ENCODE results near the gene VWA5B1. TPM values are rescaled to one million over a fixed set of nuclear protein-coding genes. Genes with fewer than 3 reads are reported as not detected.
A peak's percentile ranks its signal among the peaks of the same experiment; 100 is the strongest.

The VWA5B1 gene
- total RNA-seq, 1 donor from 2014 or later, result not detected

GRCh38 chr1:20366463-20367115 lies 75.9 kb downstream of the VWA5B1 start:
- H3K4me3 ChIP-seq, result peak overlapping the region; percentile 3 to 33

GRCh38 chr1:20367116-20367585 lies 76.5 kb downstream of the VWA5B1 start:
- no peak overlapping the region for H3K27ac ChIP-seq
- TF ChIP-seq POLR2A (IDR thresholded peaks at IDR 0.05), result no peak
- H3K36me3 ChIP-seq, result no peaks in the 10 kb centered on the region
- intact Hi-C loops (cut with DNase I), result loop anchor here (10.0 kb wide), 1 partner anchor 128 kb away; no protein-coding TSS in a partner anchor
- peak overlapping the region; percentile 3 to 33 for H3K4me3 ChIP-seq
- DNase-seq (ENCODE audit: extremely low spot score in 2 of 2), result no peak
- peaks cover 16% of the 10 kb centered on the region for H3K4me1 ChIP-seq
- H3K9me3 ChIP-seq, result no peaks in the 10 kb centered on the region
- H3K27me3 ChIP-seq, result no peaks in the 10 kb centered on the region

More at GRCh38 chr1:20366463-20367115, 75.9 kb downstream of the VWA5B1 start:
- Histone ChIP-seq H3K9me3 (no peaks in the 10 kb centered on the region), H3K4me1 (peaks cover 16% of the 10 kb centered on the region), H3K27ac (no peak overlapping the region), H3K36me3 (no peaks in the 10 kb centered on the region), H3K27me3 (no peaks in the 10 kb centered on the region)
- DNase-seq (ENCODE audit: extremely low spot score in 2 of 2), result no peak
- intact Hi-C loops (cut with DNase I), result loop anchor here (10.0 kb wide), 1 partner anchor 128 kb away; no protein-coding TSS in a partner anchor
- TF ChIP-seq POLR2AphosphoS5 (IDR thresholded peaks at IDR 0.05; ENCODE audit: insufficient read depth in 1 of 2, low read depth in 1 of 2) (no peak), POLR2A (IDR thresholded peaks at IDR 0.05) (no peak), CTCF (IDR thresholded peaks at IDR 0.05) (no peak)

GRCh38 chr1:20367626-20368025 lies 77.0 kb downstream of the VWA5B1 start:
- no peak for DNase-seq (ENCODE audit: extremely low spot score in 2 of 2)

GRCh38 chr1:20368866-20369470 lies 78.3 kb downstream of the VWA5B1 start:
- DNase-seq (ENCODE audit: extremely low spot score in 2 of 2), result no peak
- H3K27ac ChIP-seq, result no peak overlapping the region
- intact Hi-C loops (cut with DNase I), result loop anchor here (10.0 kb wide), 1 partner anchor 126 kb away; no protein-coding TSS in a partner anchor
- no peaks in the 10 kb centered on the region for H3K9me3 ChIP-seq
- H3K36me3 ChIP-seq, result no peaks in the 10 kb centered on the region
- no peaks in the 10 kb centered on the region for H3K27me3 ChIP-seq
- no peak overlapping the region for H3K4me3 ChIP-seq
- no peak for TF ChIP-seq CTCF (IDR thresholded peaks at IDR 0.05)
- TF ChIP-seq POLR2A (IDR thresholded peaks at IDR 0.05), result no peak
- TF ChIP-seq POLR2AphosphoS5 (IDR thresholded peaks at IDR 0.05; ENCODE audit: insufficient read depth in 1 of 2, low read depth in 1 of 2), result no peak
- peaks cover 16% of the 10 kb centered on the region for H3K4me1 ChIP-seq

More at GRCh38 chr1:20367626-20368025, 77.0 kb downstream of the VWA5B1 start:
- H3K9me3 ChIP-seq, result no peaks in the 10 kb centered on the region
- intact Hi-C loops (cut with DNase I), result loop anchor here (10.0 kb wide), 1 partner anchor 127 kb away; no protein-coding TSS in a partner anchor
- no peaks in the 10 kb centered on the region for H3K27me3 ChIP-seq
- peaks cover 16% of the 10 kb centered on the region for H3K4me1 ChIP-seq
- no peak for TF ChIP-seq POLR2A (IDR thresholded peaks at IDR 0.05)
- no peak for TF ChIP-seq POLR2AphosphoS5 (IDR thresholded peaks at IDR 0.05; ENCODE audit: insufficient read depth in 1 of 2, low read depth in 1 of 2)
- no peak for TF ChIP-seq CTCF (IDR thresholded peaks at IDR 0.05)
- no peak overlapping the region for H3K27ac ChIP-seq
- H3K36me3 ChIP-seq, result no peaks in the 10 kb centered on the region
- no peak overlapping the region for H3K4me3 ChIP-seq

GRCh38 chr1:20370698-20371097 lies 80.0 kb downstream of the VWA5B1 start:
- intact Hi-C loops (cut with DNase I), result no loop called here
- no peak for DNase-seq (ENCODE audit: extremely low spot score in 2 of 2)
- H3K27me3 ChIP-seq, result no peaks in the 10 kb centered on the region

More at GRCh38 chr1:20370698-20371097, 80.0 kb downstream of the VWA5B1 start:
- H3K9me3 ChIP-seq, result no peaks in the 10 kb centered on the region
- peaks cover 14% of the 10 kb centered on the region for H3K4me1 ChIP-seq
- H3K4me3 ChIP-seq, result no peak overlapping the region
- no peak overlapping the region for H3K27ac ChIP-seq
- H3K36me3 ChIP-seq, result no peaks in the 10 kb centered on the region
- TF ChIP-seq CTCF (IDR thresholded peaks at IDR 0.05) (no peak), POLR2AphosphoS5 (IDR thresholded peaks at IDR 0.05; ENCODE audit: insufficient read depth in 1 of 2, low read depth in 1 of 2) (no peak), POLR2A (IDR thresholded peaks at IDR 0.05) (no peak)

Measured in vagina (tissue), 2 donors.